Measurements from ENCODE around the gene PRDM10.

DNA sequence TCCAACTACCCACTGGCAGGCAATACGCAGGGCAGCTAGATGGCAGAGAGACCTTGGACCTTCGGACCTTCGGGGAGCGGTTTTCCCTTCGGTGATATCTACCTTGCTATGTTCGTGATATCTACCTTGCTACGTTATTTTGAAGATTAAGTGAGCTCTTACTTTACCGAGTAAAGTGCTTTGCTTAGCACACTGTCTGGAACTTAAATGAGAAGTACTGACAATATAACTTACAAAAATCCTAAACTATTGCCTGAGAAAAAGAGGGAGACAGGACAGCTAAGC, 1.0 kb upstream of the PRDM10 start:
- TF ChIP-seq POLR2A (IDR thresholded peaks at IDR 0.05) (no peak), POLR2AphosphoS5 (IDR thresholded peaks at IDR 0.05) (no peak)
- TF ChIP-seq, protein P1, sequence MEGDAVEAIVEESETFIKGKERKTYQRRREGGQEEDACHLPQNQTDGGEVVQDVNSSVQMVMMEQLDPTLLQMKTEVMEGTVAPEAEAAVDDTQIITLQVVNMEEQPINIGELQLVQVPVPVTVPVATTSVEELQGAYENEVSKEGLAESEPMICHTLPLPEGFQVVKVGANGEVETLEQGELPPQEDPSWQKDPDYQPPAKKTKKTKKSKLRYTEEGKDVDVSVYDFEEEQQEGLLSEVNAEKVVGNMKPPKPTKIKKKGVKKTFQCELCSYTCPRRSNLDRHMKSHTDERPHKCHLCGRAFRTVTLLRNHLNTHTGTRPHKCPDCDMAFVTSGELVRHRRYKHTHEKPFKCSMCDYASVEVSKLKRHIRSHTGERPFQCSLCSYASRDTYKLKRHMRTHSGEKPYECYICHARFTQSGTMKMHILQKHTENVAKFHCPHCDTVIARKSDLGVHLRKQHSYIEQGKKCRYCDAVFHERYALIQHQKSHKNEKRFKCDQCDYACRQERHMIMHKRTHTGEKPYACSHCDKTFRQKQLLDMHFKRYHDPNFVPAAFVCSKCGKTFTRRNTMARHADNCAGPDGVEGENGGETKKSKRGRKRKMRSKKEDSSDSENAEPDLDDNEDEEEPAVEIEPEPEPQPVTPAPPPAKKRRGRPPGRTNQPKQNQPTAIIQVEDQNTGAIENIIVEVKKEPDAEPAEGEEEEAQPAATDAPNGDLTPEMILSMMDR (IDR thresholded peaks at IDR 0.05 in 8 of 11, conservative IDR thresholded peaks at IDR 0.05 in 3 of 11), result no peak
